ENCODE data around the gene CIT. TPM values are rescaled to one million over a fixed set of nuclear protein-coding genes. Genes with fewer than 3 reads are reported as not detected.

Gene CIT
- total and polyA plus RNA-seq, 2 donors (not counting 3 experiments of a cell fraction or from before 2014, with no cell fraction given) = 13.3 to 61.8 TPM

MicroRNAs encoded within 50 kb of the gene (microRNA counts, 767-probe panel; counts per million panel counts)
- 723 counts per million, percentile 96 among the panel's probes with 10 or more counts for microRNA hsa-miR-1178

Small RNA genes lying within 50 kb of the gene (microRNA-seq; reads per million reads assigned to microRNA genes)
- not detected for gene MIR1178 (ENCODE audit: borderline number of aligned reads, borderline replicate concordance)

Other genes starting within 250 kb of the CIT start
- gene PRKAB1, start 209.2 kb downstream of the CIT start, total RNA-seq = 21.9 and 23.1 TPM in 2 replicates
- gene PRKAB1, start 209.2 kb downstream of the CIT start, polyA plus RNA-seq = 25.9 and 27.0 TPM in 2 replicates
- not detected in 2 replicates for gene BICDL1, start 111.9 kb upstream of the CIT start, total RNA-seq
- gene BICDL1, start 111.9 kb upstream of the CIT start, polyA plus RNA-seq = 0.19 TPM in 1 of 2 replicates, not detected in the other
- gene RAB35, start 239.4 kb upstream of the CIT start, total RNA-seq = 80.3 and 82.8 TPM in 2 replicates
- 70.5 and 73.7 TPM in 2 replicates for gene RAB35, start 239.4 kb upstream of the CIT start, polyA plus RNA-seq